Endothelial cell of umbilical vein (primary cell): ENCODE data around the gene SAC3D1.

Experiments
- CTCF ChIP-seq, 2 donors: IDR thresholded peaks; 1 replicate in 1 of 2; 2 replicates in 1 of 2; pipeline ENCODE4 v1.5.1; 2011; ENCODE audit warnings: low read length in 2 of 2, mild to moderate bottlenecking in 2 of 2, moderate library complexity in 2 of 2, control low read depth in 1 of 2, inconsistent platforms in 1 of 2, low read depth in 1 of 2; ENCODE audit not compliant: insufficient read depth in 1 of 2; ENCODE audit errors: extremely low read depth in 1 of 2
- EZH2 ChIP-seq: IDR thresholded peaks from 2 replicates; pipeline ENCODE4 v1.6.1; 2012; ENCODE audit warnings: borderline replicate concordance, low read depth, mild to moderate bottlenecking, moderate library complexity, low read length, inconsistent platforms; ENCODE audit not compliant: severe bottlenecking
- MAX ChIP-seq: IDR thresholded peaks from 2 replicates; pipeline ENCODE4 v1.6.1; 2011; ENCODE audit not compliant: insufficient read depth, insufficient read length
- POLR2A ChIP-seq: IDR thresholded peaks from 2 replicates; pipeline ENCODE4 v1.6.1; 2012; ENCODE audit warnings: low read depth, mild to moderate bottlenecking, control low read depth, low read length

DNA sequence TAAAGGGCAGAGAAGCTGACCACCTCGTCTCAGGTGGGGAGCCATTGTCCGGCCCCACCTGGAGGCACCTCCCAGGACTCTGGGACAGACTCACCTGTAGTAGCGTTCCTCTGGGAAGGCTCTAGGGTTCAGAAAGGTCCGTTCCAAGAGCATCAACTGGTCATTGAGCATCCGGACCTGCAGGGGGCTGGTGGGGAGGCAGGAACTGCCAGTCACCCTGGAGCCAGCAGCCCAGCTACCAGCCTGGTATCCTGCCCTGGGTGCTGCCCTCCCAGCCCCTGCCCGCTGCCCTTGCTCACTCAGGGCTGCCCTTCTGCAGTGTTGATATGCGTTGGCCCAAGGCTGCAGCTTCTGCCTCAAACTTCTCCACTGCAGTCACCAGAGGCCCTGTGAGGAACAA, 4.7 kb downstream of the SAC3D1 start:
- TF ChIP-seq POLR2A (no peak), MAX (no peak), CTCF (IDR thresholded peaks at IDR 0.05; ENCODE audit: extremely low read depth in 1 of 2, insufficient read depth in 1 of 2, low read depth in 1 of 2, low read length in 2 of 2) (no peak), EZH2 (no peak)
